Measurements from ENCODE around the gene ZFC3H1.
"Not testable (repeated sequence)": the region's sequence is repeated elsewhere in the genome, so short reads cannot be mapped to it uniquely, and the experiment has no call there.

ZFC3H1 gene, protein sequence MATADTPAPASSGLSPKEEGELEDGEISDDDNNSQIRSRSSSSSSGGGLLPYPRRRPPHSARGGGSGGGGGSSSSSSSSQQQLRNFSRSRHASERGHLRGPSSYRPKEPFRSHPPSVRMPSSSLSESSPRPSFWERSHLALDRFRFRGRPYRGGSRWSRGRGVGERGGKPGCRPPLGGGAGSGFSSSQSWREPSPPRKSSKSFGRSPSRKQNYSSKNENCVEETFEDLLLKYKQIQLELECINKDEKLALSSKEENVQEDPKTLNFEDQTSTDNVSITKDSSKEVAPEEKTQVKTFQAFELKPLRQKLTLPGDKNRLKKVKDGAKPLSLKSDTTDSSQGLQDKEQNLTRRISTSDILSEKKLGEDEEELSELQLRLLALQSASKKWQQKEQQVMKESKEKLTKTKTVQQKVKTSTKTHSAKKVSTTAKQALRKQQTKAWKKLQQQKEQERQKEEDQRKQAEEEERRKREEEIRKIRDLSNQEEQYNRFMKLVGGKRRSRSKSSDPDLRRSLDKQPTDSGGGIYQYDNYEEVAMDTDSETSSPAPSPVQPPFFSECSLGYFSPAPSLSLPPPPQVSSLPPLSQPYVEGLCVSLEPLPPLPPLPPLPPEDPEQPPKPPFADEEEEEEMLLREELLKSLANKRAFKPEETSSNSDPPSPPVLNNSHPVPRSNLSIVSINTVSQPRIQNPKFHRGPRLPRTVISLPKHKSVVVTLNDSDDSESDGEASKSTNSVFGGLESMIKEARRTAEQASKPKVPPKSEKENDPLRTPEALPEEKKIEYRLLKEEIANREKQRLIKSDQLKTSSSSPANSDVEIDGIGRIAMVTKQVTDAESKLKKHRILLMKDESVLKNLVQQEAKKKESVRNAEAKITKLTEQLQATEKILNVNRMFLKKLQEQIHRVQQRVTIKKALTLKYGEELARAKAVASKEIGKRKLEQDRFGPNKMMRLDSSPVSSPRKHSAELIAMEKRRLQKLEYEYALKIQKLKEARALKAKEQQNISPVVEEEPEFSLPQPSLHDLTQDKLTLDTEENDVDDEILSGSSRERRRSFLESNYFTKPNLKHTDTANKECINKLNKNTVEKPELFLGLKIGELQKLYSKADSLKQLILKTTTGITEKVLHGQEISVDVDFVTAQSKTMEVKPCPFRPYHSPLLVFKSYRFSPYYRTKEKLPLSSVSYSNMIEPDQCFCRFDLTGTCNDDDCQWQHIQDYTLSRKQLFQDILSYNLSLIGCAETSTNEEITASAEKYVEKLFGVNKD (N-terminal part only)

DNA sequence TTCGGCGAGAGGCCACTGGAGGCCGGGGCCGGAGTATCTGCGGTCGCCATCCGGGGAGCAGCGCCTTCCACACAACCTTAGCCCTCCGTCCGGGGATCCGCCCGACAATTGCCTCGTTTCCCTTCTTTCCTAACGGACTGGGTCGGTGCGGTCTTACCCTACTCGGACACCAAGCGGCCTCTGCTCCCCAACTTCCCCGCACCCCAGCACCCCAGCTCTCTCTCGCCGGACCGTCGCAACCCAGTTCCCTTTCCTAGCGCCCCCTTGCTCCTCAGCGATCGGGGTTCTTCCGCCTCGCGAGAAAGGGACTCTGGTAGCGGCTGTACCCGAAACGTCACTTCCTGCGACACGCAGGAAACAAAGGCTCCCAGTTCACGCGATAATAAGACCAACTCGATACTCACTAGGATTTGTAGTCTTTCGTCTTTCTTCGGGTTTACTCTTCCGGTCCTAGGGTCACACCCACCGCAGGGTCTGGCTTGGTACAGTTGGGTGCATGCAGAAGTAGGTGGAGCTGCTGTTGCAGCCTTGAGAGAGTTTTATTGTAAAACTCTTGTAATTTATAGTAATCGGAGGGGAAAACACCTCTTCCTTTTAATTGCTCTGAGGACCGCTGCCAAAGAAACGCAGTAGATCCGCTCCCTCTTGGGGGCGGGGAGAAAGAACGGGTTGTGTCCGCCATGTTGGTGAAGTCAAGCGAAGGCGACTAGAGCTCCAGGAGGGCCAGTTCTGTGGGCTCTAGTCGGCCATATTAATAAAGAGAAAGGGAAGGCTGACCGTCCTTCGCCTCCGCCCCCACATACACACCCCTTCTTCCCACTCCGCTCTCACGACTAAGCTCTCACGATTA, at the start of gene ZFC3H1, which contains the start of gene THAP2:
ZFC3H1 (minus strand) TSS at position 288 of the 850 bp plus-strand sequence; CDS start at position 50, 238 bp downstream.
THAP2 (plus strand) TSS at position 741 of the 850 bp plus-strand sequence. CDS start 209 bp downstream, outside the sequence.
- peak within 1 kb of the TSS; percentile 98 for H3K4me3 Mint-ChIP-seq
- H3K27me3 Mint-ChIP-seq, result no peaks in the 10 kb centered on the region
- H3K9me3 Mint-ChIP-seq, result no peaks in the 10 kb centered on the region
- H3K4me1 Mint-ChIP-seq, result peaks cover 40% of the 10 kb centered on the region
- peak within 1 kb of the TSS; percentile 99 for H3K27ac Mint-ChIP-seq
- H3K36me3 Mint-ChIP-seq, result peaks cover 27% of the 10 kb centered on the region
- ATAC-seq, result peak; percentile 94

DNA sequence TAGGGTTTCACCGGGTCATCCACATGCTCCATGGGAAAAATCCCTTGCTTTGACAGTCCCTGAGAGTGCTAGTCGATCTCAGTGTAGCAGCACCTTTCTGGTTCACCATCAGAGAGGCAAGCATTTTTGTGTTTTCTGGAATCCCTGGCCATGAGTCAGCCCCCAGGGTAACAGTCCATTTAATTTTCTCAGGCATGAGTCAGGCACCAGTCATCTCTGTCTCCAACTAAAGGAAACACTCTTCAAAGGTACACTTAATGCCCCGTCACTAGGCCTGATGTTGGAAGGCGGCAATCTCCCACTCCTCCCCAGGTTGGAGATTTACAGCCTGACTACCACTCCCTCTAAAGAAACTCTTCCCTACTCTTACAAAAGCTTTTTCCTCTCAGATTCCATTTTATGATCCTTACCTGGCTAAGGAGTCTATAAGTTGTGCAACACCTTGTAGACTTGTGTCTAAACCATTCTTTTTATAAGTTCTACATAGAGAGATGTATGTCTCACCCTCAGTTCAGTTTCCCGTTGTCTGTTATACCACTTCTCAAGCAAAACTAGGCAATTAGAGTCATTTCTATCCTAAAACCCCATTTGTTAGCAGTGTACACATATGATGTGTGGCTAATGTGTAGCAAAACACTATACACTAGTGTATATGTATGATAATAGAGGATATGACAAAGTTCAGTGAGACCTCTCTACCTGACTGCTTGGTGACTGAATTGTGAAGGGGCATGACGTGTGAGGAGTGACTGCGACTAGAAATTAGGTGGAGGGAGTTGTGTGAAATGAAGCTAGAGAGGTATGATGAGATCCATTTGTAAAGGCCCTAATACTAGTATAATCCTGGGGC, 46.9 kb upstream of the ZFC3H1 start:
- H3K9me3 Mint-ChIP-seq, result peaks cover 21% of the 10 kb centered on the region
- no peak overlapping the region for H3K27ac Mint-ChIP-seq
- peaks cover 22% of the 10 kb centered on the region for H3K4me1 Mint-ChIP-seq
- H3K36me3 Mint-ChIP-seq, result peaks cover 55% of the 10 kb centered on the region
- no peak overlapping the region for H3K4me3 Mint-ChIP-seq
- ATAC-seq, result no peak
- no peaks in the 10 kb centered on the region for H3K27me3 Mint-ChIP-seq

DNA sequence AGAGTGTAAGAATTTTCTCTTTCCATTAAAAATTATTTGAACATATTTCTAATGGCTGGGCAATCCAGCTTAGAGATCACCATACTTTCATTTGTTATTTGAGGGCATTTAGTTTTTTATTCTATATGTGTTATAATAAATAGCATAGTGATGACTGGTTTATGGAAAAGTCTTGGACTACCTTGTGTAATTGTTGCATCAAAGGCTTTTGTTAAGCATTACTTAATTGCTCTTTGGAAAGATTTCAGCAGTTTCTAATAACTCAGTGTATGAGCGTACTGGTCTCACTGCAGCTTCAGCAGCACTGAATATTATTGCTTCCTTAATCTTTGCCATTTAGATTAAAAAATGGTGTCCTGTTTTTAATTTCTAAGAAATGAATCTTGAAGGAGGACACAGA, 45.0 kb upstream of the ZFC3H1 start:
- ATAC-seq, result no peak
- Mint-ChIP-seq H3K27me3 (no peaks in the 10 kb centered on the region), H3K4me3 (no peak overlapping the region), H3K27ac (no peak overlapping the region), H3K9me3 (peaks cover 18% of the 10 kb centered on the region), H3K36me3 (peaks cover 61% of the 10 kb centered on the region), H3K4me1 (peaks cover 22% of the 10 kb centered on the region)

DNA sequence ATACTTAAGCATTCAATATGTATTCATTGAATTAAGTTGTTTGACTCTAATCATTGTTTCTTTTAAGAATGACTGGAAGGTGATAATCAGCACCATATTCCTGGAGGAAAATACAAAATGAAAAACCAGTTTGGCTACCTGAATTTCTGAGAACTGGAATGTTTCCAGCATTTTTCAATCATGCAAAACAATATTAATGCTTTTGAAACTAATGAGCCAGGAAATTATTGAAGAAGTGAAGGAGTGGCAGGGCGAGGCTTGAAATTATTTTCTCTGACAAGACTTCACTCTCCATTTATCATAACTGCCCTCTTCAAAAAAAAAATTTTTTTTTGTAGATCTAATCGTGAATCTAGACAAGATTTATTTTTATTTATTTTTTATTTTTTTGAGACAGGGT, 41.3 kb upstream of the ZFC3H1 start:
- ATAC-seq, result no peak
- H3K36me3 Mint-ChIP-seq, result peaks cover 44% of the 10 kb centered on the region
- no peak overlapping the region for H3K4me3 Mint-ChIP-seq
- H3K4me1 Mint-ChIP-seq, result peaks cover 22% of the 10 kb centered on the region
- H3K27ac Mint-ChIP-seq, result no peak overlapping the region
- no peaks in the 10 kb centered on the region for H3K9me3 Mint-ChIP-seq
- no peaks in the 10 kb centered on the region for H3K27me3 Mint-ChIP-seq

DNA sequence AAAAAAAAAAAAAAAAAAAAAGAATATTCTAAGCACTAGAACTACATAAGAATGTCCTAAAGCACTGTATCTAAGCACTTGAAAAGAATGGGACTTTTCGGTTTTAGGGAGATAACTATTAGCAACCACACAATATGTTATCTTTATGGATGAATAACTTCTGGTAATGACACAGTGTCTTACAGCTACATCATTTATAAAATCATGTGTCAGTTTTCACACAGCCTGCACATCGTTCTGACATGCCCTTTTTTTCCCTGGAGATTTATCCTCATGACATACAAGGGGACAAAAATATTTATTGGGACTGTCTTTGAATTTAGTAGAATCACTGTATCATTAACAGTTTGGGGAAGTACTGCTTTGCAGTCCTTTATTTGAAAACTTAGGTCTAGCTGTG, 39.6 kb upstream of the ZFC3H1 start:
- Mint-ChIP-seq H3K4me3 (no peak overlapping the region), H3K9me3 (no peaks in the 10 kb centered on the region), H3K4me1 (peaks cover 18% of the 10 kb centered on the region), H3K36me3 (peaks cover 46% of the 10 kb centered on the region), H3K27ac (no peak overlapping the region), H3K27me3 (no peaks in the 10 kb centered on the region)
- no peak for ATAC-seq

DNA sequence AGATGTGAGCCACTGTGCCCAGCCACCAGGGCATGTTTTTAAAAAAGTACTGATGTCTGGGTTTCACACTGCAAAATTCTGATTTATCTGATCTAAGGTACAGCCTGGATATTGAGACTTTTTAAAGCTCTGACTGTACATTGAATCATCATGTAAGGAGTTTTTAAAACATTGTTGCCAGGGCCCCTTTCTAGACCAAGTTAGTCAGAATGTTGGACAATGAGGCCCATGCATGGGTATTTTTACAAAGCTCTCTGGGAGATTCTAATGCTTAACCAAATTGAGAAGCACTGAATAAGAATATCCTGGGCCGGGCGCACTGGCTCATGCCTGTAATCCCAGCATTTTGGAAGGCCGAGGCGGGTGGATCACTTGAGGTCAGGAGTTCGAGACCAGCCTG, 38.9 kb upstream of the ZFC3H1 start:
- no peak for ATAC-seq
- Mint-ChIP-seq H3K4me1 (peaks cover 17% of the 10 kb centered on the region), H3K27ac (no peak overlapping the region), H3K27me3 (no peaks in the 10 kb centered on the region), H3K36me3 (peaks cover 45% of the 10 kb centered on the region), H3K4me3 (no peak overlapping the region), H3K9me3 (no peaks in the 10 kb centered on the region)

DNA sequence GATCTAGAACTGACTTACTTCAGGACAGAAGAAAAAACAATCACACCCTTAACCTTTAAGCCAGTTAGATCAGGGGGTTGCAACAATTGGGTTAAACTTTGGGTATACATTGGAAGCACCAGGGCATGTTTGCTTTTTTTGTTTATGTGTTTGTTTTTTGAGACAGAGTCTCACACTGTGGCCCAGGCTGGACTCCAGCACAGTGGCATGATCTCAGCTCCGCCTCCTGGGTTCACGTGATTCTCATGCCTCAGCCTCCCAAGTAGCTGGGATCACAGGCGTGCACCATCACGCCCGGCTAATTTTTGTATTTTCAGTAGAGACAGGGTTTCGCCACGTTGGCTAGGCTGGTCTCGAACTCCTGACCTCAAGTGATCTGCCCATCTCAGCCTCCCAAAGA, 38.5 kb upstream of the ZFC3H1 start:
- H3K27me3 Mint-ChIP-seq, H3K27ac Mint-ChIP-seq, ATAC-seq, H3K4me3 Mint-ChIP-seq, H3K9me3 Mint-ChIP-seq: not testable (repeated sequence)
- Mint-ChIP-seq H3K36me3 (peaks cover 41% of the 10 kb centered on the region), H3K4me1 (peaks cover 14% of the 10 kb centered on the region)

DNA sequence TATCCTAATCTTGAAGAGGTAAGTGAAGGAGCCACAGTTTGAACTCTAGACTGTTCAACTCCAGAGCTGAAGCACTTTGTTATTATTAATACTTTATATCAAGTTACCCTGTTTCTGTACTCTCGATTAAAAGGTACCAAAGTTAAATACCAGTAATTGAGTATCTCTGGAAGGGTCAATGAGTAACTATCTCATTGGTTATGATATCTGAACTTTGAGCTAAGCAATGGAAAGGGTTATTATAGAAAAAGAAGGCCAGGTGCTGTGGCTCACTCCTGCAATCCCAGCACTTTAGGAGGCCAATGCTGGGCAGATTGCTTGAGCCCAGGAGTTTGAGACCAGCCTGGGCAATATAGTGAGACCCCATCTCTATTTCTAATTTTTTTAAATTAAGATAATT, 32.1 kb upstream of the ZFC3H1 start:
- Mint-ChIP-seq H3K27me3 (no peaks in the 10 kb centered on the region), H3K9me3 (no peaks in the 10 kb centered on the region), H3K4me1 (peaks cover 46% of the 10 kb centered on the region), H3K27ac (no peak overlapping the region), H3K4me3 (no peak overlapping the region), H3K36me3 (peaks cover 32% of the 10 kb centered on the region)
- ATAC-seq, result no peak

DNA sequence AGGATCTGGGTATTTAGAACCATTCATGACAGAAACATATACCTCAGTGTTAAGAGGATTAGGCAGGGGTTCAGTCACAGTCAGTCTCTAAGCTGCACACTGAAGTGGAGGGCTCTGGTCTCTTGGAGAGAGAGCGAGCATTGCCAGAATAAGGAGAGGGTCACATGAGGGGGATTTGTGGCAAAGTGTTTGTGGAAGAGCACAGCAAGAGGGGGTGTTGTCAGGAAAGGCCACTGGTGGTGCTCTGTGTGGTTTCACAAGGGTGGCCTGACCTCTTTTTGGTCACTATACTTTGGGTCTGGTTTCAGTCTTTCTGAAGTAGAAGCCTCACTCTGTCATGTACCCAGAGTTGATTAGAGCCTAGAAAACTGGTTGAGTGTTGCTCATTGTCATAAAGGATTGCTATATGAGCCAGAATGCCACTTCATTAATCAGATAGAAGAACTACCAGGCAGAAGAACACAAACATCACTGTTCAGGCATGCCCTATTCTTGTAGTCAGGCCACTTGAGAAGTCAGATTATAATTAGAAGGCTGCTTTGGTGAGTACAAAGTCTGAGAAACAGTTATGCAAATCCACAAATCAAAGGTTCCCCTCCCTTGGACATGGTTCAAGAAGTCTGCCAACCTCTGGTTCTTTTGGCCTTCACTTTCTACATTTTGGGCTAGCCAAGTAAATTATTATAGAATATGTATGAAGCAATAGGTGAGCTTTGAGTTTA, 30.6 kb upstream of the ZFC3H1 start:
- H3K9me3 Mint-ChIP-seq, result no peaks in the 10 kb centered on the region
- peak; percentile 90 for ATAC-seq
- H3K4me3 Mint-ChIP-seq, result peak overlapping the region; percentile 57
- H3K27me3 Mint-ChIP-seq, result no peaks in the 10 kb centered on the region
- H3K36me3 Mint-ChIP-seq, result peaks cover 21% of the 10 kb centered on the region
- H3K4me1 Mint-ChIP-seq, result peaks cover 57% of the 10 kb centered on the region
- peak overlapping the region; percentile 81 for H3K27ac Mint-ChIP-seq

DNA sequence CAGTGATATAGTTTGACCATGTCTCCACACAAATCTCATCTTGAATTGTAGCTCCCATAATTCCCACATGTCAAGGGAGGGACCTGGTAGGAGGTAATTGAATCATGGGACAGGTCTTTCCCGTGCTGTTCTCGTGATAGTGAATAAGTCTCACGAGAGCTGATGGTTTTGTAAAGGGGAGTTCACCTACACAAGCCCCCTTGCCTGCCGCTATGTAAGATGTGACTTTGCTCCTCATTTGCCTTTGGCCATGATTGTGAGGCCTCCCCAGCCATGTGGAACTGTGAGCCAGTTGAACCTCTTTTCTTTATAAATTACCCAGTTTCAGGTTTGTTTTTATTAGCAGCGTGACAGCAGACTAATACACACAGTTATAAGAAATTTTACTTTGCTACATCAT, 30.0 kb upstream of the ZFC3H1 start:
- Mint-ChIP-seq H3K4me3 (peak overlapping the region; percentile 57), H3K36me3 (peaks cover 15% of the 10 kb centered on the region), H3K4me1 (peaks cover 55% of the 10 kb centered on the region), H3K27ac (peak overlapping the region; percentile 81)
- not testable (repeated sequence) for ATAC-seq, H3K9me3 Mint-ChIP-seq, H3K27me3 Mint-ChIP-seq

DNA sequence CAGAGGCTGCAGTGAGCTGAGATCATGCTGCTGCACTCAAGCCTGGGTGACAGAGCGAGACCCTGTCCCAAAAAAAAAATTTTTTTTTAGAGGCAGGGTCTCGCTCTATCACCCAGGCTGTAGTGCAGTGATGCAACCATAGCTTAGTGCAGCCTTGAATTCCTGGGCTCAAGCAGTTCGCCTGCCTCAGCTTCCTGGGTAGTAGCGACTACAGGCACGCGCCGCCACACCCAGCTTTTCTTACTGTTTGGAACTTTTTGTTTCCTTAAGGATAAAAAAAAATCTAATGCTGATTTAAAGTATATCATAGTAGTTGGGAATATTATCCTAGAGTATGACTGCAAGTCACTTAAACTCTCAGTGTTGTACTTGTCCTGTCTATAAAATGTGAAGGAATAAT, 29.5 kb upstream of the ZFC3H1 start:
- H3K27ac Mint-ChIP-seq, result peak overlapping the region; percentile 81
- H3K27me3 Mint-ChIP-seq, result no peaks in the 10 kb centered on the region
- no peak for ATAC-seq
- H3K9me3 Mint-ChIP-seq, result no peaks in the 10 kb centered on the region
- H3K4me1 Mint-ChIP-seq, result peaks cover 53% of the 10 kb centered on the region
- peaks cover 10% of the 10 kb centered on the region for H3K36me3 Mint-ChIP-seq
- H3K4me3 Mint-ChIP-seq, result no peak overlapping the region

DNA sequence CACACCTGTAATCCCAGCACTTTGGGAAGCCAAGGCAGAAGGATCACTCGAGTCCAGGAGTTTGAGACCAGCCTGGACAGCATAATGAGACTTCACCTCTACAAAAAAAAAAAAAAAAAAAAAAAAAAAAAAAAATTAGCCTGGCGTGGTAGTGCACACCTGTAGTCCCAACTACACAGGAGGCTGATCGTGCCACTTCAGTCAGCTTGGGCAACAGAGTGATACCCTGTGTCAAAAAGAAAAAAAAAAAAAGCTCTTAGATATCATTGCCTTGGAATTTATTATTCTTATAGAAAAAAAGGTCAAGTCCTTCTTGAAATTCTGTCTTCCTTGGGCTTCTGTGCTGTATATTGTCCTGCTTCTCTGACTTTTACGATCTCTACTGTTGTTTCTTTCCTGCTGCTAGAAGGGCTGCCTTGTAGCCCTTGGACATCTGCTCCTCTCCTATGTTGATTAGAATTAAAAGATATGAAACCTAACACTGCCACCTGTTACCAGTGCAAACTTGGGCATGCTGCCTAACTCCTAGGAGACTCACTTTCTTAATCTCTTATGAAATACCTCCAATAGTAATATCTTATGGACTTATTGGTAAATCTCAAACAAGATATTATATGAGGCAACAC, 28.0 kb upstream of the ZFC3H1 start:
- Mint-ChIP-seq H3K4me3 (peak overlapping the region; percentile 46), H3K9me3 (no peaks in the 10 kb centered on the region), H3K4me1 (peaks cover 56% of the 10 kb centered on the region), H3K36me3 (peaks cover 5% of the 10 kb centered on the region), H3K27ac (peak overlapping the region; percentile 70), H3K27me3 (no peaks in the 10 kb centered on the region)
- ATAC-seq, result no peak

All from stimulated activated memory B cell treated with anti-CD40 and anti-IgM and Interleukin-4, amounts not matched to agents 10 μg/mL and 1 μg/mL and 100 μg/mL, for 72 hours (primary cell).